HT-29 (cell line): ENCODE measurements around the gene DNAH10. TPM values are rescaled to one million over a fixed set of nuclear protein-coding genes. Genes with fewer than 3 reads are reported as not detected.

ENCODE experiments used
- DNase-seq: peaks from one replicate; pipeline ENCODE4 v3.0.0-alpha.2; 2015; ENCODE audit warnings: low spot score
- total RNA-seq: library from RNA; depleted of rRNA; stranded (reverse); fragments of >200 nt; shearing (Covaris generic); gene quantifications from 2 replicates; pipeline ENCODE4 v1.2.3, GENCODE V29; 2014

The DNAH10 gene
- total RNA-seq, 1 experiment from 2014 or later, result under 0.01 TPM

DNA sequence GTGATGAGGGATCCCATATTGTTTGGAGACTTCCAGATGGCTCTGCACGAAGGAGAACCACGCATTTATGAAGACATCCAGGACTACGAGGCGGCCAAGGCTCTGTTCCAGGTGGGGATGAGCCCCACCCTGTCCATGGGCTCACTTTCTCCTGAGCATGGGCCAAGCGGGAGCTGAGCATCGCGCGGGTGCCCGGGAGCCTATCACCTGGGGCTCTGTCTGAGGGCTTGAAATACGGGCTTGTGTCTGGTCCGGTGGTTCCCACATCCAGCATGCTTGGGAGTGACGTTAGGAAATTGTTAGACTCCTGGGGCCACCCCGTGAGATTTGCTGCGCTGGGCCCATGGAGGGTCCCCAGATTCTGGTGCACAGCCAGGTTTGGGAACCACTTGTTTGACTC lies 117.6 kb downstream of the DNAH10 start:
- no peak for DNase-seq

DNA sequence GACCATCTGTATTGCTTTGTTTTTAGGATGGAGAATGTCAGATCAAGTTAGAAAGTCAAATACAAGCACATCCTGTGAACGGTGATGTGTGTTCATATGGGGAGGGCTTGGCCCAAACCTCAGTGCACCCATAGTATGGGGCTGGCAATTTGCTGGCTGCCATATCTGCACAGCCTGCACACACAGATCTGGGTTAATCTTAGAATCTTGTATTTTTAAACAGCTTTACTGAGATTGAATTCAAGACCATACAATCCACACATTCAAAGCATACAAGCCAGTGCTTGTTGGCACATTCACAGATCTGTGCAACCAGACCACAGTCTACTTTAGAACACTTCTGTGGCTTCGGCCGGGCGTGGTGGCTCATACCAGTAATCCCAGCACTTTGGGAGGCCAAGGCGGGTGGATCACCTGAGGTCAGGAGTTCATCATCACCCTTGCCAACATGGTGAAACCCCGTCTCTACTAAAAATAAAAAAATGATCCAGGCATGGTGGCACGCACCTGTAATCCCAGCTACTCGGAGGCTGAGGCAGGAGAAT lies 120.1 kb downstream of the DNAH10 start:
- DNase-seq, result no peak

DNA sequence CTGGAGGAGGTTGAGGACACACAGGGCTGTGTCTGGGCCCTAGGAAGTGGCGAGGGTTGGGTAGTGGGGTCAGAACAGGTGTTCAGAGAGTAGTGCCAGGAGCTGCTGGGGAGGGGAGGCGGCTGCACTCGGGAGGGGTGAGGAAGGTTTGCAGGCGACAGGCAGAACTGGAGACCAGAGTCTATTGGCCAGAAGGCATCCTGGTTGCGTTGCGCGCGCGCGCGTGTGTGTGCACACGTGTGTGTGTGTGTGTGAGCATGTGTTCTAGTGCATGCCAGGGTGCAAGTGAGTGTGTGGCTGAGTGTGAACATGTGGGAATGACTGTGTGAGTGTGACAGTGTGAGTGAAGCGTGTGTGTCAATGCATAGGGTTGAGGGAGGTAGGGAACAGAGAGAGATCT lies 124.2 kb downstream of the DNAH10 start:
- DNase-seq, result no peak

DNA sequence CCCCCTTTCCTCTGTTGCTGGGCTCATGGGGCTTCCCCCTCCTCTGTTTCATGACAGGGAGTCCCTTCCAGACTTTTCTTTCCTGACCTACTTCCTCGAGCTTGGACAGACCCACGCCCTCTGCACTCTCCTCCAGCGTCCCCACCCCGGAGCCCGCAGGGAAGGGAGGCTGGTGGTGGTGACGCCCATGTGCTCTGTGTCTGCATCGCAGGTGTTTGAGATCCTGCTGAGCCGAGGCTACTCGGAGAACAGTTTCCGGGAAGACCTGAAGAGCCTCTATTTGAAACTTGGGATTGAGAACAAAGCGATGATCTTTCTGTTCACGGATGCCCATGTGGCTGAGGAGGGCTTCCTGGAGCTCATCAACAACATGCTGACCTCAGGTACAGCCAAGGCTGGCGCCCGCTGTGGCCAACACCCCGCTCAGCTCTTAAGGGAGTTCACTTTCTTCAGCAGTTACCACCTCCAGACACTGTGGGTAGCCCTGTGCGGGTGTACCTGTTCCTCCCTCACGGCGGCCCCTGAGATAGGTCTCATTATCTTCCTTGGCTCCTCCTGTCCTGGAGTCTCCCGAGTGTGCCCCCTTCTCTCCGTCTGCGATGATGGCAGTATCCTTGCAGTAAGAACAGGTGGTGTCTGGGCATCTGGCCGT lies 125.0 kb downstream of the DNAH10 start:
- DNase-seq, result no peak

DNA sequence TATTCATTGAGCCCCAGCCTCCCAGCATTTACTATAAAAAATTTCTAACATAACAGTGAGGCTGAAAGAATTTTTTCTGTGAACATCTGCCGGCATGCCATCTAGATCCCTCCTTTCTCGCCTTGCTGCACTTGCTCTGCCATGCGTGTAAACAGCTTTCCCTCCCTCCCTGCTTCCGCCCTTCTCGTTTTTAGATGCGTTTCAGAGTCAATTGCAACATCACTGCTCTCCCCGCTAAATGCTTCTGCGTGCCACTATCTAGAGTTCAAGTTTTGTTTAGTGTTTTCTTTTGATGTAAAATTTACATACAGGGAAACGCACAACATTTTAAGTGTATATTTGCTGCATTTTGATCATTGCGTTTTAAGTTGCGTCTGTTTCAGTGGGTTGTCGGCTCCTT lies 126.9 kb downstream of the DNAH10 start:
- DNase-seq, result no peak

DNA sequence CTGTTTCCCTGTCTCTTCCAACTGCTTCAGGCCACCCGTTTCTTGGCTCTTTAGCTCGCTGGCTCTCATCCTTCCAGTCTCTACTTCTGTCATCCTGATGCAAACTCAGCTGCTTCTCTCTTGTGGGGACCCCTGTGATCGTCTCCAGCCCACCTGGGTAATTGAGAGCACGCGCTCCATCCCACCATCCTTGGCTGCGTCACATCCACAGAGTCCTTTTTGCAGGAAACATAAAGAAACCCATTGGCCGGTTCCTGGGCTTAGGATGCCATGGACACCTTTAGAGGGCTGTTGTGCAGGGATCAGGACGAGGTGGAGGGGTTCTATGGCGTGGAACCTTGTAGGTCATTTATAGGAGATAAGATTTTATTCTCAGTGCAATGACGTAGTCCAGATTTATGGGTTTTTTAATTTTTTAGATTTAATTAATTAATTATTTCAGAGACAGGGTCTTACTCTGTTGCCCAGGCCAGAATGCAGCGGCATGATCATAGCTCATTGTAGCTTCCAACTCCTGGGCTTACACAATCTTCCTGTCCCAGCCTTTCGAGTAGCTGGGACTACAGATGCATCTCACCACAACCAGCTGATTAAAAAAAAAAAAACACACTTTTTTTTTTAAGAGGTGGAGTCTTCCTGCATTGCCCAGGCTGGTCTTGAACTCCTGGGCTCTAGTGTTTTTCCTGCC lies 127.9 kb downstream of the DNAH10 start:
- DNase-seq, result no peak

DNA sequence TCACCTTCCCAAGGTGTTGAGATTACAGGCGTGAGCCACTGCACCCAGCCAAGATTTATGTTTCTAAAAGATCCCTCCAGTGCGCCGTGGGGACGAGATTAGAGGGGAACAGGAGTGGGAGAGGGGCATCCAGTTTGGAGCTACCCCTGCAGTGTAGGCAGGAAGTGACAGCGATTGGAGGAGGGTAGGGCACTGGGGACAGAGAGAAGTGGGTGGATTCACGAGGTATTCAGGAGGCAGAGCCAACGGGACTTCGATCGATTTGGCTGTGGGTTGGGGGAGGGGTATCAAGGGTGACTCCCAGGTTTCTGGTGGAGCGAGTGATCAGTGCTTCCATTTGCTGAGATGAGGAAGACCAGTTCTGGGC lies 128.4 kb downstream of the DNAH10 start:
- no peak for DNase-seq

DNA sequence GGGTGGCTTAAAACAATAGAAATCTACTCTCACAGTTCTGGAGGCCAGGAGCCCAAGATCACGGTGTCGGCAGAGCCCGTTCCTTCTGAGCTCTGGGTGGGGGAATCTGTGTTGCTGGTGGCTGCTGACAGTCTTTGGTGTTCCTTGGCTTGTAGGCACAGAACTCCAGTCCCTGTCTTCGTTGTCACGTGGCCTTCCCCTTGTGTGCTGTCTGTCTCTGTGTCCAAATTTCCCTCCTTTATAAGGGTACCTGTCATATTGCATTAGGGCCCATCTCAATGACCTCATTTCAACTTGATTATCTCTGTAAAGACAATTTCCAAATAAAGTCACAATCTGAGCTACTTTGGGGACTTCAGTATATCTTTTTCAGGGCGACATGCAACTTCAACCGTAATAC lies 128.9 kb downstream of the DNAH10 start:
- DNase-seq, result no peak

DNA sequence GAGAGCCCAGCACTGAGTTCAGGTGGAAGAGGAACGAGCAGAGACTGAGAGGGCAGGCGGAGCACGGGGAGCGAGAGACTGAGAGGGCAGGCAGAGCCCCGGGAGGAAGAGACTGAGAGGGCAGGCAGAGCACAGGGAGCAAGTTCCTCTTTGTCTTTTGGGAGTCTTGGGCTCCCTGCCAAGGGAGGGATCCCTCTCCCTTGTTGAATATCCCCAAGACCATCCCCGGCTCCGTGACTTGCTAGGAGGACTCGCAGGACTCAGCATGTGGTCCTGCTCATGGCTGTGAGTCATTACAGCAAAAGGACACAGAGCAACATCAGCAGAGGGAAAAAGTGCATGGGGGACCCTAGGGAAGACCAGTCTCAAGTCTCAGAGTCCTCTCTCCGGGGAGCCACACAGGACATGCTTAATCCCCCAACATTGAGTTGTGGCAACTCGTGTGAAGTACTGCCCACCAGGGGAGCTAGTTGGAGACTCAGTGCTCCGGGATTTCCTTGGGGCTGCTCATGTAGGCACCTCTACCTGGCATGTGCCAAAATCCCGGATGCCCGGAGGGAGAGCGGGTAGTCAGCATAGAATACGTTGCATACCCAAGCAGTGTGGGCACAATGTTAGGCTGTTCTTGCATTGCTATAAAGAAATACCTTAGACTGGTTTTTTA lies 129.5 kb downstream of the DNAH10 start:
- DNase-seq, result no peak

DNA sequence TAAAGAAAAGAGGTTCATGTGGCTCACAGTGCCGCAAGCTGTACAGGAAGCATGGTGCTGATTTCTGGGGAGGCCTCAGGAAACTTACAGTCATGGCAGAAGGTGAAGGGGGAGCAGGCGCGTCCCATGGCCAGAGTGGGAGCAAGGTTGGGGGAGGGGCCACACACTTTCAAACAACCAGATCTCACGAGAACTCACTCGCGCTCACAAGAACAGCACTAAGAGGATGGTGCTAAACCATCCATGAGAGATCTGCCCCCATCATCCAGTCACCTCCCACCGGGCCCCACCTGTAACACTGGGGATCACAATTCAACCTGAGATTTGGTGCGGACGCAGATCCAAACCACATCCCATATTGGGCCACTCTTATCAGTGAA lies 130.1 kb downstream of the DNAH10 start:
- DNase-seq, result no peak

DNA sequence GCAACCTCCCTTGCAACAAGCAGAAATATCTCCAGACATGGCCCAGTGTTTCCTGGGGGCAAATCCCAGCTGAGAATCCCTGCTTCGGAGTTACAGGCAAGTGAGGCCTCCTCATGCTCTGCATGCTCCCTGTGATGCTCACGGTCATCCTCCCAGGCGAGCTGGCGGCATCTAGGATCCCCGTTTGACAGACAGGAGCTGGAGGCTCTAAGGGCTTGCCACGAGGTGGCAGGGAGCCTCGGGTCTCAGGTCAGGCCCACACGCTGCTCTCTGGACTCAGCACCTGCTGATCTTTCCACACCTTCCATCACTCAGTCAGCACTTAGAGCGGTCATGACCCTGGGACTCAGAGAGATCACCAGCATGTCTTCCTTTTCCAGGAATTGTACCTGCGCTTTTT lies 130.8 kb downstream of the DNAH10 start:
- no peak for DNase-seq

DNA sequence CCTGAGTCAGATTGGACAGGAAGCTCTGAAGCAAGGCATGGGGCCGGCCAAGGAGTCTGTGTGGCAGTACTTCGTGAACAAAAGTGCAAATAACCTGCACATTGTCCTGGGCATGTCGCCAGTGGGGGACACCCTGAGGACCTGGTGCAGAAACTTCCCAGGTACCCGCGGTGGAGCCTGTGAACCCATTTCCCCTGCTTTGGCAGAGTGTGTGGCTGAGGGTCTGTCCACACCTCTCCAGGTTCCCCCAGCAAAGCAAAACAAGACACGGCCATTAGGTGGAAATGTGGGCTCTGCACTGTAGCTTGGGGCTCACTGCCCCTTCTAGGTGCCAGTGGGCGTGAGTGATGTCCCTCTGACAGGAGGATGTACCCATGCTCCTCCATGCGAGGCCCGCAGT lies 131.2 kb downstream of the DNAH10 start:
- DNase-seq, result no peak

DNA sequence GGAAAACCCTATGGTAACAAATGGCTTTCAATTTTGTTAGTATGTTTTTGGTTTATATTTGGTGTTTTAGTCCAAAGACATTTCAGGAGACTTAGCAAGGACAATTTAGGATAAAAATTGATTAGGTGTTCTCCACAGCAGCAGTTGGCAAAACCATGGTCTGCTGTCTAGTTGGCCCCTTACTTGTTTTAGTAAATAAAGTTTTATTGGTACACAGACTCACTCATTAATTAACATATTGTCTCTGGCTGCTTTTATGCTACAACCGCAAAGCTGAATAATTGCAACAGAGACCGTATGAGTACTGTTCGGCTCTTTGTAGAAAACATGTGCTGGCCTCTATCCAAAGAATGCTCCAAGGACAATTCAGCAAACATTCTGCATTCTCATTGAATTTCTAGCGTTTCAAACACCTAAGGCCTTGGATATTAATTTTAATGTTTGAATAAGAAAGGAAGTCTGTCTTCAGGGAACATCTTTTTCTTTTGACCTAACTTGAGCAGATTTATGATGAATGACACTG lies 132.8 kb downstream of the DNAH10 start:
- DNase-seq, result no peak

DNA sequence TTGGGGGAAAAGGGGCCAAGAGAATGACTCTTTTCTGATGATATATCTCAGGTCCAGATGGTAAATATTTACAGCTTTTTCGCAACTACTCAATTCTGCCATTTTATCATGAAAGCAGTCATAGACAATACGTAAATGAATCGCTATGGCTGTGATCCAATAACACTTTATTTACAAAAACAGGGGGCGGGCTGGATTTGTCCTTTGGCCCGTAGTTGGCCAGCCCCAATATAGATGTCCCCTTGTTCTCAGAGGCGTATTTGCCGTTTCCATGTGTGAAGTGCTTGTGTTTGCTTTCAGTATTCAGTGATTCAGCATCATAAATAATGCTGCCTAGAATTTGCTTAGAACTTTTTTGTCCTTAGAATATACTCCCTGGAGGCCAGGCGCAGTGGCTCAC lies 133.3 kb downstream of the DNAH10 start:
- no peak for DNase-seq

DNA sequence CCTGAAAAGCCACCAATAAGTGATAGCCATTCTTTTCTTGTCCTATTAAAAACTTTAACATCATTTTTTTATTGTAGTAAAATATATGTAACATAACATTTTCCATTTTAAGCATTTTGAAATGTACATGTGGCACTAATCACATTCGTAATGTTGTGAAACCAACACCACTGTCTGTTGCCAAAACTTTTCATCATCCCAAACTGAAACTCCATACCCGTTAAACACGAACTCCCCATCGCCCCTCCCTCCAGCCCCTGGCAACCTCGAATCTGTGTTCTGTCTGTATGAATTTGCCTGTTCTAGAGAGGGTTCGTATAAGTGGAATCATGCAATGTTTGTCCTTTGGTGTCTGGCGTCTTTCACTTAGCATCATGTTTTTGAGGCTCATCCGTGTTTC lies 134.7 kb downstream of the DNAH10 start:
- no peak for DNase-seq

DNA sequence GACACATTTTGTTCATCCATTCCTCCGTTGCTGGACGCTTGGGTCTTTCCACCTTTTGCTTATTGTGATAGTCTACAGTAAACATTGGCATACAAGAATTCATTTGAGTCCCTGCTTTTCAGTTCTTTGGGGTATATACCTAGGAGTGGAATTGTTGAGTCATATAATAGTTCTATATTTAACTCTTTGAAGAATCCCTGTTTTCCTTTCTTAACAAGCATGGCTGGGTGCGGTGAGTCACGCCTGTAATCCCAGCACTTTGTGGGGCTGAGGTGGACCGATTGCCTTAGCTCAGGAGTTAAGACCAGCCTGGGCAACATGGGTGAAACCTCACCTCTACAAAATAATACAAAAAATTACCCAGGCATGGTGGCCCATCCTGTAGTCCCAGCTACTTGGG lies 135.1 kb downstream of the DNAH10 start:
- DNase-seq, result no peak

DNA sequence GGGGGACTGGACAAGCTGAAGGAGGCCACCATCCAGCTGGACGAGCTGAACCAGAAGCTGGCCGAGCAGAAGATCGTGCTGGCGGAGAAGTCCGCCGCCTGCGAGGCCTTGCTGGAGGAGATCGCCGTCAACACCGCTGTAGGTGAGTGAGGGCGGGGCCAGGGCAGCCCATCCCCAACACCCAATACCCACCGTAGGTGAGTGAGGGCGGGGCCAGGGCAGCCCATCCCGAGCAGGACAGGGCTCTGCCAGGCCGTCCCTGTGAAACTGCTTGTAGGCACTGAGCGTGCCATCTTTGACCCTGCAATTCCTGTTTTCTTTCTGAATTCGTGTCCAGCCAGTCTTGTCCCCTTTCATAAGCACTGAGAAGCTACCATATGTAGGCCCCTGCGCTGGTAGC lies 136.6 kb downstream of the DNAH10 start:
- no peak for DNase-seq

DNA sequence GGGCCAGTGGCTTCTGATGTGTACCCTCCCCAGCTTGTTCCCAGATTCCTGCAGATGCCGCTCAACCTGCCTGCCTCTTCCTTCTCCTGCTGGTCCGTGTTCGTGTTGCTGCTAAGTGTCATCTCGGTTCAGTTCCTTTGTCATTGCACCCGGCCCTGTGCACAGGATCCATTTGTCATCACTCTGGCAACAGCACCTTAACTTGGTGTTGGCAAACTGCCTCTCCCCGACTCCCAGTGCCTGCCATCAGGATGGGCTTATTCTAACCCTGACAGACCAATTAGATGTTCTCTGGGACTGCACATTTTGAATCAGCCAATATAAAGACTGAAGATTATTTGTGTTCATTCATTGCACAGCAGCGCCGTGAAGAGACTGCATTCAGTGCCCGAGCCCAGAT lies 137.3 kb downstream of the DNAH10 start:
- no peak for DNase-seq

DNA sequence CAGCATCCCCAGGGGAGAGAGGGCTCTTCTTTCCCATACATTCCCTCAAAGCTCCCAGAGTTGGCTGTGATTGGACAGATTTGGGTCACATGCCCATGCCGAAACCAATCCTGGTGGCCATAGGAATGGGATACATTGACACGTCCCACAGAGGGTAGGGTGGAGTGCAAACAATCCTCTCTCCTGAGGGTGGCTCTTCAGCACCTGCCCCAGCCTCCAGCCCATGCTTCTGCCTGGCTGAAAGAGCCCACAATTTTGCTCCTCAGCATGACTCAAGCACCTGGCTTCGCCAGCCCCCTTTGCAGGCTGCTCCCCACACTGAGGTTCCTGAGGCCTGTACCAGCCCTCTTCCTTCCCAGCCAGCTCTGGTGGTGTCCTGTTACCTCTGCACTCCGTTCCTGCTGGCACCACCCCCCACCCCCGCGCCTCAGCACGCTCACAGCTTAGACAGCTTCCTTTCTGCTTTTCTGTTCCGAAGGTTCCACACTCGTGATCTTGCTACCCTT lies 138.8 kb downstream of the DNAH10 start:
- DNase-seq, result no peak

DNA sequence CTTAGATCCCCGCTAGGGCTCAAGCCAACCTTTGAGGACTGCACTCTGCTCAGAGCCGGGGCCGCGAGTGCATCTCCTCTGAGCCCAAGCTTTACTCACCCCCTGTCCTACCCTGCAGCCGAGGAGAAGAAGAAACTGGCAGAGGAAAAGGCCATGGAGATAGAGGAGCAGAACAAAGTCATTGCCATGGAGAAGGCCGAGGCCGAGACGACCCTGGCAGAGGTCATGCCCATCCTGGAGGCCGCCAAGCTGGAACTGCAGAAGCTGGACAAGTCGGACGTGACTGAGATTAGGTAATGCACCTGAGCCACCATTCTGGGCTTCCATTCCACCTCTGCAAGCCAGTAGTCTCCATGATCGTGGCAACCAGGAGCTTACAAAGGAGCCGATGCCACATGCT lies 140.7 kb downstream of the DNAH10 start:
- DNase-seq, result no peak

DNA sequence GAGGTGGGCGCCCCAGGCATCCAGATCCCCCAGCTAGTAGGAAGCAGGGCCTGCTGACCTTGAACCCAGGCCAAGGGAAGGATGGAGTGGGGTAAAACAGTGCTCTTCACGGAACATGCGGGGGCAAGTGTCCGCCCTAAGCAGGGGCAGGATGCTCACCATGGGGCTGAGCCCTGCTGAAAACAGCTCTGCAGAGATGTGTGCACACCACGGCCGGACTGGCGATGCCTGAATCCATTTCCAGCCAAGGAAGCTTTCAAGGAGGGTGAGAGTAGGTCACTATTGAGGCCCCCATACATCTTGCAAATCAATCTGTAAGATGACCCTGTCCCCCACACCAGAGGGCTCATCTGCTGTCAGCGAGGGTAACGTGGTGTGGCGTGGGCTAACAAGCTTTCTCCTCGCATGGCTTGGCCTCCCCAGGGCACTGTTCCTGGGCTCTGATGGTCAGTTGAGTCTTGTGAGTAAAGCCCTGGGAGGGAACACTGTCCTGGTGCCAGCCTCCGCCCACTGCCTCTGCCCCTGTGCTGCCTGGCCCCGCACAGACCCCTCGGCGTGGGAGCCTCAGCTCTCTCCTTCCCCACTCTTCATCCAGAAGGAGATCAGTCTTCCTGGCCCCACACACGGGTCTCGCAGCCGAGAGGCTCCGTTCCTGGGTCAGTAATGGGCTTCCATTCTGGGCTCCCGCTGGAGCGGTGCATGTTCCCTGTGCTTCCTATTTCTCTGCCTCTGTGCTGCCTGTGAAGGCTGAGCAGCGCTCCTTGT lies 141.4 kb downstream of the DNAH10 start:
- DNase-seq, result no peak
